Stimulated activated CD8-positive, alpha-beta memory T cell treated with anti-CD3 and anti-CD28 coated beads, Interleukin-7, amount 100 ng/mL, for 24 hours (primary cell): Measurements from ENCODE around the gene NDUFB3.

Source experiments
- DNase-seq: peaks from one replicate; pipeline ENCODE4 v3.0.0-alpha.2; 2020; ENCODE audit warnings: low read depth

Gene NDUFB3

GRCh38 chr2:201128933-201129505, 57.2 kb downstream of the NDUFB3 start:
- DNase-seq = no peak

- no peak for DNase-seq
Observed at GRCh38 chr2:201130524-201131186, 58.9 kb downstream of the NDUFB3 start.

- DNase-seq = no peak
Observed at GRCh38 chr2:201132518-201132917, 60.7 kb downstream of the NDUFB3 start.
